ENCODE data around the gene NXNL1. TPM values are rescaled to one million over a fixed set of nuclear protein-coding genes. Genes with fewer than 3 reads are reported as not detected.

The NXNL1 gene
- total and polyA plus RNA-seq, 2 of the 13 experiments (the other 11 are each of a cell fraction or from before 2014, with no cell fraction given): not detected

GRCh38 chr19:17484520-17485185, 23.9 kb upstream of the NXNL1 start:
- Histone ChIP-seq H3K27me3 (ENCODE audit: control insufficient read depth in 1 of 2, insufficient read depth in 2 of 2, low read length in 2 of 2) (no peaks in the 10 kb centered on the region; a peak in 1 of 5 replicates), H3K27ac (ENCODE audit: extremely low read length, insufficient read depth, low read length) (no peak overlapping the region), H3K9me3 (ENCODE audit: low read length) (no peaks in the 10 kb centered on the region), H3K79me2 (ENCODE audit: insufficient read depth, low read length) (no peaks in the 10 kb centered on the region), H3K36me3 (replicated peaks in 1 of 2; ENCODE audit: control insufficient read depth in 1 of 2, insufficient read depth in 2 of 2, low read length in 2 of 2) (peaks cover 1 to 4% of the 10 kb centered on the region in 2 experiments; a peak in 1 of 5 replicates), H3K4me2 (ENCODE audit: low read depth, low read length) (no peak overlapping the region), H4K20me1 (ENCODE audit: insufficient read depth, low read length) (0 out of 2 replicates have a peak, but pooled peaks cover 3% of the 10 kb centered on the region), H2AFZ (ENCODE audit: low read length) (no peak overlapping the region), H3K4me1 (ENCODE audit: insufficient read depth, low read length) (peaks cover 24% of the 10 kb centered on the region), H3K4me3 (replicated peaks in 1 of 3; ENCODE audit: insufficient read depth in 1 of 3, low read depth in 2 of 3, low read length in 3 of 3) (no peak overlapping the region), H3K9ac (ENCODE audit: insufficient read depth, low read depth, low read length) (no peak overlapping the region)
- intact Hi-C loops (cut with micrococcal nuclease; ENCODE audit: unreplicated experiment): no loop called here
- ATAC-seq: no peak
- DNase-seq (ENCODE audit: low spot score): no peak
- no peak for FAIRE-seq
- peak; percentile 65; the same call in 1 of the 2 replicates for TF ChIP-seq ZNF24 (IDR thresholded peaks at IDR 0.05)
- TF ChIP-seq ZNF12 (CRISPR knock-in tag; IDR thresholded peaks at IDR 0.05): peak; percentile 84; the same call in 1 of the 2 replicates
- no peak for TF ChIP-seq RFX3 (CRISPR knock-in tag; IDR thresholded peaks at IDR 0.05)
- TF ChIP-seq TRIM22 (IDR thresholded peaks at IDR 0.05): no peak
- no peak for TF ChIP-seq ZNF784 (CRISPR knock-in tag; IDR thresholded peaks at IDR 0.05; ENCODE audit: borderline replicate concordance)
- POLR2A ChIA-PET: no interaction called here
- in situ Hi-C loops (cut with HindIII; ENCODE audit: extremely low pct_ligation_motif_present, low pct_unique_long_range_greater_than_20kb): no loop called here
- 87% methylated on average over 6 of the region's 6 CpGs for WGBS (ENCODE audit: low lambda C conversion rate)
- BruUV-seq (replicated peaks): no TSS peak
- CTCF ChIA-PET (ENCODE audit: low intra/inter-chr PET ratio, low total read pairs): no interaction called here

GRCh38 chr19:17483605-17484002, 22.9 kb upstream of the NXNL1 start:
- H3K9ac ChIP-seq (ENCODE audit: insufficient read depth, low read depth, low read length): no peak overlapping the region
- POLR2A ChIA-PET: no interaction called here
- in situ Hi-C loops (cut with HindIII; ENCODE audit: extremely low pct_ligation_motif_present, low pct_unique_long_range_greater_than_20kb): no loop called here
- no peak for TF ChIP-seq U2AF2 (IDR thresholded peaks at IDR 0.05; ENCODE audit: low read depth, low read length)
- no peak for TF ChIP-seq ZNF256 (CRISPR knock-in tag; conservative IDR thresholded peaks at IDR 0.05)
- TF ChIP-seq ZNF670 (CRISPR knock-in tag; IDR thresholded peaks at IDR 0.05; ENCODE audit: borderline replicate concordance): no peak
- no peak for TF ChIP-seq ZNF530 (CRISPR knock-in tag; IDR thresholded peaks at IDR 0.05; ENCODE audit: low read depth)
- TF ChIP-seq FOSL2 (CRISPR knock-in tag; IDR thresholded peaks at IDR 0.05): no peak
- no peak for TF ChIP-seq KLF16 (CRISPR knock-in tag; IDR thresholded peaks at IDR 0.05)
- TF ChIP-seq ZNF235 (CRISPR knock-in tag; IDR thresholded peaks at IDR 0.05; ENCODE audit: borderline replicate concordance): no peak
- no peak for TF ChIP-seq MYC (CRISPR knock-in tag; IDR thresholded peaks at IDR 0.05; ENCODE audit: borderline replicate concordance)
- TF ChIP-seq GMEB1 (CRISPR knock-in tag; IDR thresholded peaks at IDR 0.05; ENCODE audit: borderline replicate concordance): no peak

More at GRCh38 chr19:17483605-17484002, 22.9 kb upstream of the NXNL1 start:
- Histone ChIP-seq H3K9me3 (ENCODE audit: low read length) (no peaks in the 10 kb centered on the region), H3K79me2 (ENCODE audit: insufficient read depth, low read length) (no peaks in the 10 kb centered on the region), H3K4me3 (replicated peaks in 1 of 3; ENCODE audit: insufficient read depth in 1 of 3, low read depth in 2 of 3, low read length in 3 of 3) (no peak overlapping the region), H4K20me1 (ENCODE audit: insufficient read depth, low read length) (no peaks in the 10 kb centered on the region), H3K4me1 (ENCODE audit: insufficient read depth, low read length) (peaks cover 31% of the 10 kb centered on the region), H3K36me3 (replicated peaks in 1 of 2; ENCODE audit: control insufficient read depth in 1 of 2, insufficient read depth in 2 of 2, low read length in 2 of 2) (peaks cover 1 to 4% of the 10 kb centered on the region in 2 experiments; a peak in 1 of 5 replicates), H3K27me3 (ENCODE audit: control insufficient read depth in 1 of 2, insufficient read depth in 2 of 2, low read length in 2 of 2) (no peaks in the 10 kb centered on the region; a peak in 1 of 5 replicates), H2AFZ (ENCODE audit: low read length) (no peak overlapping the region), H3K4me2 (ENCODE audit: low read depth, low read length) (no peak overlapping the region), H3K27ac (ENCODE audit: extremely low read length, insufficient read depth, low read length) (no peak overlapping the region)
- no TSS peak for BruUV-seq (replicated peaks)
- CTCF ChIA-PET (ENCODE audit: low intra/inter-chr PET ratio, low total read pairs): no interaction called here
- FAIRE-seq (no peak), DNase-seq (ENCODE audit: low spot score) (no peak), ATAC-seq (no peak)
- WGBS (ENCODE audit: low lambda C conversion rate): 92% methylated on average over 10 of the region's 10 CpGs
- intact Hi-C loops (cut with micrococcal nuclease; ENCODE audit: unreplicated experiment): no loop called here

Data from HepG2 (cell line).